Transverse colon (tissue), 4 donors: ENCODE measurements around the gene OR1F1. TPM values are rescaled to one million over a fixed set of nuclear protein-coding genes. Genes with fewer than 3 reads are reported as not detected.
"Not testable (repeated sequence)": the region's sequence is repeated elsewhere in the genome, so short reads cannot be mapped to it uniquely, and the experiment has no call there.

Experiments used
- DNase-seq: peaks from one replicate; pipeline ENCODE4 v3.0.0-alpha.2; 2019
- H3K27ac ChIP-seq, 4 donors: fragments of 200-600 bp; sonication (generic); 2 replicates each; pipeline ENCODE4 v1.5.1; 2016 to 2018; ENCODE audit warnings: inconsistent platforms in 4 of 4
- H3K27me3 ChIP-seq: fragments of 200-600 bp; sonication (generic); 2 replicates; pipeline ENCODE4 v1.5.1; 2017; ENCODE audit warnings: inconsistent platforms
- H3K36me3 ChIP-seq, 4 donors: fragments of 200-600 bp; sonication (generic); 2 replicates each; pipeline ENCODE4 v1.5.1; 2017 to 2019; ENCODE audit warnings: inconsistent platforms in 4 of 4
- H3K4me1 ChIP-seq, 4 donors: fragments of 200-600 bp; sonication (generic); 2 replicates each; pipeline ENCODE4 v1.5.1; 2017 to 2020; ENCODE audit warnings: inconsistent platforms in 4 of 4
- H3K4me3 ChIP-seq, 4 donors: fragments of 200-600 bp; sonication (generic); 1 replicate in 1 of 4; 2 replicates in 3 of 4; pipeline versions ENCODE4 v1.5.1 to v1.6.1; 2017 to 2019; ENCODE audit warnings: inconsistent platforms in 4 of 4
- H3K9me3 ChIP-seq, 2 donors: fragments of 200-600 bp; sonication (generic); 2 replicates each; pipeline ENCODE4 v1.5.1; 2017 to 2019; ENCODE audit warnings: inconsistent platforms in 2 of 2
- CTCF ChIP-seq, 5 experiments: fragments of 200-600 bp in 3 of 5; fragments of 450-650 bp in 2 of 5; sonication (generic) in 3 of 5; IDR thresholded peaks; 1 replicate in 2 of 5; 2 replicates in 3 of 5; pipeline ENCODE4 v1.5.1; 2016 to 2017; ENCODE audit warnings: antibody characterized with exemption in 5 of 5, inconsistent platforms in 3 of 5, mild to moderate bottlenecking in 2 of 5, moderate library complexity in 1 of 5
- EP300 ChIP-seq: sonication (generic); formaldehyde crosslinking; IDR thresholded peaks from one replicate; pipeline ENCODE4 v1.6.1; 2017; ENCODE audit warnings: antibody characterized with exemption, low read depth
- POLR2A ChIP-seq: fragments of 450-650 bp; IDR thresholded peaks from one replicate; pipeline ENCODE4 v1.6.1; 2016; ENCODE audit warnings: antibody characterized with exemption, mild to moderate bottlenecking, moderate library complexity
- POLR2AphosphoS5 ChIP-seq, 3 donors: sonication (generic); formaldehyde crosslinking; IDR thresholded peaks; one replicate each; pipeline ENCODE4 v1.6.1; 2016; ENCODE audit warnings: antibody characterized with exemption in 3 of 3
- WGBS, 2 donors: methylation state at CpG; one replicate each; pipeline ENCODE4 v1.1.5; 2018; ENCODE audit warnings: low coverage in 1 of 2; 5-methylcytosine and 5-hydroxymethylcytosine counted together
- in situ Hi-C, 4 donors: fragments of 200-750 bp; cut with MboI; loops; one replicate each; pipeline versions ENCODE4 v1.15.0 to v1.15.1; 2017; ENCODE audit warnings: low sequenced_read_pairs in 3 of 4, low pct_ligation_motif_present in 1 of 4, low pct_unique_long_range_greater_than_20kb in 1 of 4
- intact Hi-C: fragments of 100-400 bp; cut with DNase I; formaldehyde crosslinking; loops from one replicate; pipeline ENCODE4 v1.15.1; 2023; ENCODE audit warnings: low total_unique reads
- total RNA-seq, 4 donors: library from RNA; depleted of rRNA; stranded (reverse); fragments of >200 nt; gene quantifications; one replicate each; pipeline ENCODE4 v1.1.0, GENCODE V29; 2016

Gene OR1F1
- not detected for total RNA-seq

GRCh38 chr16:3187798-3188674 lies at the start of gene OR1F1:
Gene OR1F1 (plus strand): TSS chr16:3188204.
- Histone ChIP-seq H3K36me3 (no peaks in the 10 kb centered on the region), H3K27ac (no peak within 1 kb of the TSS), H3K4me1 (peaks cover 5 to 33% (median 25%) of the 10 kb centered on the region in 4 donors), H3K4me3 (peak within 1 kb of the TSS in 1 of 4 donors; percentile 2), H3K9me3 (no peaks in the 10 kb centered on the region), H3K27me3 (peaks cover 100% of the 10 kb centered on the region)
- in situ Hi-C loops = no loop called here
- no peak for TF ChIP-seq EP300
- TF ChIP-seq CTCF (IDR thresholded peaks at IDR 0.05) = no peak
- TF ChIP-seq POLR2AphosphoS5 (IDR thresholded peaks at IDR 0.05) = no peak
- no peak for TF ChIP-seq POLR2A
- DNase-seq = no peak
- intact Hi-C loops = no loop called here
- 6 to 7% methylated on average over 6 to 51 of the region's 51 CpGs for WGBS, 2 donors

DNA sequence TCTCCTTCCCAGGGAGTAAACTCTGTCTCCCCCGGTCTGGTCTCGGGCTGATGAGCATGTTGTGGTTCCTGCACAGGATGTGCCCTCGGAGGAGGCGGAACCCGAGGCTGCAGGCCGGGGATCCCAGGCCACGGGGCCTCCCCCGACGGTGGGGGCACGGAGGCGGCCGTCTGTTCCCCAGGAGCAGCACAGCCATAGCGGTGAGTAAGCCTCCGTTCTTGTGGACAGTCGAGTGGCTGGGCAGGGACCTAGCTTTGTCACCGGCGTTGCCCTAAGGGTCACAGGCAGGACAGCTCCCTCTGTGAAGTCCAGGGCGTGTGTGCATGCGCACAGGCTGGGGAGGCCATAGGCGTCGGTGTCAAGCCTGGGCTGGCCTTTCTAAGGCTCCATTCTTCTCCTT lies 49.7 kb upstream of the OR1F1 start:
- H3K4me3 ChIP-seq = no peak overlapping the region
- H3K27ac ChIP-seq = no peak overlapping the region
- intact Hi-C loops = no loop called here
- in situ Hi-C loops = loop anchor here in 1 of 4 donors (25.0 kb wide), 1 partner anchor 101 kb away; the partner anchor contains the start of genes BICDL2 and MMP25
- TF ChIP-seq CTCF (IDR thresholded peaks at IDR 0.05) = no peak
- no peak for TF ChIP-seq EP300
- TF ChIP-seq POLR2AphosphoS5 (IDR thresholded peaks at IDR 0.05) = no peak
- no peak for TF ChIP-seq POLR2A
- WGBS, 2 donors = 92% methylated on average over 21 of the region's 21 CpGs; no CpG with 5 or more reads in 1 of the 2 donors
- DNase-seq = no peak
- H3K36me3 ChIP-seq = peaks cover 0 to 15% (median 2%) of the 10 kb centered on the region in 4 donors
- H3K9me3 ChIP-seq = no peaks in the 10 kb centered on the region
- H3K27me3 ChIP-seq = no peaks in the 10 kb centered on the region
- peaks cover 9 to 23% (median 17%) of the 10 kb centered on the region in 4 donors for H3K4me1 ChIP-seq

GRCh38 chr16:3138823-3139426 lies 49.1 kb upstream of the OR1F1 start:
- intact Hi-C loops = no loop called here
- no peak overlapping the region for H3K27ac ChIP-seq

DNA sequence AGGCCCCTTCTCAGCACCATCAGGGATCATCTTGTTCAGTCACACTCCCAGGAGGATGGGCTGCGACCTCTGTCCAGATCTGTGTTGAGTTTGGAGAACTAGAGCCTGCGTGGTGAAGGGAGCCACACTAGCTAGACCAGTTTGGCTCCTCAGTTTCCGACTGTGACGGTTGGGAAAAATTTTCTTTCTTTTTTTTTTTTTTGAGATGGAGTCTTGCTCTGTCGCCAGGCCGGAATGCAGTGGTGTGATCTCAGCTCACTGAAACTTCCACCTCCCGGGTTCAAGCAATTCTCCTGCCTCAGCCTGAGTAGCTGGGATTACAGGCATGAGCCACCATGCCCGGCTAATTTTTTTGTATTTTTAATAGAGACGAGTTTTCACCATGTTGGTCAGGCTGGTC lies 48.4 kb upstream of the OR1F1 start:
- DNase-seq, H3K27me3 ChIP-seq, H3K27ac ChIP-seq, H3K9me3 ChIP-seq, intact Hi-C loops, H3K4me3 ChIP-seq: not testable (repeated sequence)
- Histone ChIP-seq H3K36me3 (peaks cover 0 to 15% (median 2%) of the 10 kb centered on the region in 4 donors), H3K4me1 (peaks cover 9 to 27% (median 23%) of the 10 kb centered on the region in 4 donors)
- in situ Hi-C loops = loop anchor here in 1 of 4 donors (25.0 kb wide), 1 partner anchor 102 kb away; the partner anchor contains the start of genes BICDL2 and MMP25
- WGBS, 2 donors = 92% methylated on average over 9 of the region's 9 CpGs; no CpG with 5 or more reads in 1 of the 2 donors

More at GRCh38 chr16:3138823-3139426, 49.1 kb upstream of the OR1F1 start:
- H3K36me3 ChIP-seq = peaks cover 0 to 15% (median 2%) of the 10 kb centered on the region in 4 donors
- no peaks in the 10 kb centered on the region for H3K9me3 ChIP-seq
- no peaks in the 10 kb centered on the region for H3K27me3 ChIP-seq
- in situ Hi-C loops = loop anchor here in 1 of 4 donors (25.0 kb wide), 1 partner anchor 102 kb away; the partner anchor contains the start of genes BICDL2 and MMP25
- WGBS, 2 donors = 88% methylated on average over 14 of the region's 14 CpGs; no CpG with 5 or more reads in 1 of the 2 donors
- no peak for DNase-seq
- no peak overlapping the region for H3K4me3 ChIP-seq
- peaks cover 9 to 23% (median 19%) of the 10 kb centered on the region in 4 donors for H3K4me1 ChIP-seq
- TF ChIP-seq CTCF (IDR thresholded peaks at IDR 0.05) = no peak
- TF ChIP-seq POLR2AphosphoS5 (IDR thresholded peaks at IDR 0.05) = no peak
